Measurements from ENCODE around the gene TMIGD2. TPM values are rescaled to one million over a fixed set of nuclear protein-coding genes. Genes with fewer than 3 reads are reported as not detected.
"Not testable (repeated sequence)": the region's sequence is repeated elsewhere in the genome, so short reads cannot be mapped to it uniquely, and the experiment has no call there.

TMIGD2 gene
- total RNA-seq, 1 donor from 2014 or later, result not detected

- DNase-seq (ENCODE audit: low spot score); intact Hi-C loops (cut with DNase I): not testable (repeated sequence)
These were observed 27.9 kb downstream of the TMIGD2 start for GRCh38 chr19:4274321-4274686.

DNA sequence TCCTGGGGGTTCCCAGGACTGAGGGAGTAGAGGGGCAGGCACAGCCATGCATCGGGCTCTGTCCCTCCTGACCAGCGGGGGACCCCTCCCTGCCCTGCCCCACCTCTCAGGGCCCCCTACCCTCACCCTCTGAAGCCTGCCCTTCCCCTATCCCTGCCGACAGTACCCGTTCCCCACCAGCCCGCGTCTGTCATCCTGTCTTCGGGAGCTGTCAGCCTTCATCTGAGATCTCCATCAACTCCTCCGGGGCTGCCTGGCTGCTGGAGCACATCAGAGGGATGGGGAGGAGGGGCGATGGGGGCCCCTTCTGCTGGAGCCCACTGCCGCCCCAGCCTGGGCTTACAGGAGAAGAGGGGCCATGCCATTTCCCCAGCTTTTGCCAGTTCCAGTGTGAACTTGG lies 29.3 kb downstream of the TMIGD2 start:
- intact Hi-C loops (cut with DNase I), result no loop called here
- DNase-seq (ENCODE audit: low spot score), result no peak

- intact Hi-C loops (cut with DNase I), result loop anchor here (5.0 kb wide), 3 partner anchors 83 to 368 kb away; partner anchors contain the start of gene TNFAIP8L1
- DNase-seq (ENCODE audit: low spot score), result no peak
These were observed 33.3 kb downstream of the TMIGD2 start for GRCh38 chr19:4268816-4269430.

DNA sequence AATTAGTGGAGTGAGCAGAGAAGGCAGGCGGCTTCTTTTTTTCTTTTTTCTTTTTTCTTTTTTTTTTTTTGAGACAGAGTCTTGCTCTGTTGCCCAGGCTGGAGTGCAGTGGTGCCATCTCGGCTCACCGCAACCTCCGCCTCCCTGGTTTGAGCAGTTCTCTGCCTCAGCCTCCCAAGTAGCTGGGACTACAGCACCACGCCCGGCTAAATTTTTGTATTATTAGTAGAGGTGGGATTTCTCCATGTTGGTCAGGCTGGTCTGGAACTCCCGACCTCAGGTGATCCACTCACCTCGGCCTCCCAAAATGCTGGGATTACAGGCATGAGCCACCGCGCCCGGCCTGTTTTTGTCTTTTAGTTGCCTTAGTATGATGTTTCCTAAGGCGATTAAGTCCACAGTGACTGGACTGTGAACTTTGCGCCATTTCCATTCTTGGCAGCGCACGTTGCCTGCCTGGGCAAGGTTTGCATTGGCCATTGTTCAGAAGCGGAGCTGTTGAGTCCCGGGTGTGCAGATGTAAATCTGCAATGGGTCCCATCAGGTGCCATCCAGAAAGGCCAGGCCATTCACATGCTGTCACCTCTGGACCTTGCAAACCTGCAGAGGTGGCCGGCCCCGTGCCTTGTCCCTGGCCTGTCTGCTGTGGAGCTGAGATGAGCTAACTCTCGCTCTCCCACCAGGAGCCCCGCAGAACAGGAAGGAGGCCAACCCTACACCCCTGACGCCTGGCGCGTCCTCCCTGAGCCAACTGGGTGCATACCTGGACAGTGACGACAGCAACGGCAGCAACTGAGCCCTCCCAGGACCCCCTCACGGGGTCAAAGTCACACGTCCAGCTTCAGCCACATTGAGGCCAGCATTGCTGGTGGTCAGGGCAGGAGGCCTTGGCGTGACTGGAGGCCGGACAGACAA lies 34.0 kb downstream of the TMIGD2 start:
- no peak for DNase-seq (ENCODE audit: low spot score)
- intact Hi-C loops (cut with DNase I), result loop anchor here (5.0 kb wide), 3 partner anchors 84 to 369 kb away; partner anchors contain the start of gene TNFAIP8L1

DNA sequence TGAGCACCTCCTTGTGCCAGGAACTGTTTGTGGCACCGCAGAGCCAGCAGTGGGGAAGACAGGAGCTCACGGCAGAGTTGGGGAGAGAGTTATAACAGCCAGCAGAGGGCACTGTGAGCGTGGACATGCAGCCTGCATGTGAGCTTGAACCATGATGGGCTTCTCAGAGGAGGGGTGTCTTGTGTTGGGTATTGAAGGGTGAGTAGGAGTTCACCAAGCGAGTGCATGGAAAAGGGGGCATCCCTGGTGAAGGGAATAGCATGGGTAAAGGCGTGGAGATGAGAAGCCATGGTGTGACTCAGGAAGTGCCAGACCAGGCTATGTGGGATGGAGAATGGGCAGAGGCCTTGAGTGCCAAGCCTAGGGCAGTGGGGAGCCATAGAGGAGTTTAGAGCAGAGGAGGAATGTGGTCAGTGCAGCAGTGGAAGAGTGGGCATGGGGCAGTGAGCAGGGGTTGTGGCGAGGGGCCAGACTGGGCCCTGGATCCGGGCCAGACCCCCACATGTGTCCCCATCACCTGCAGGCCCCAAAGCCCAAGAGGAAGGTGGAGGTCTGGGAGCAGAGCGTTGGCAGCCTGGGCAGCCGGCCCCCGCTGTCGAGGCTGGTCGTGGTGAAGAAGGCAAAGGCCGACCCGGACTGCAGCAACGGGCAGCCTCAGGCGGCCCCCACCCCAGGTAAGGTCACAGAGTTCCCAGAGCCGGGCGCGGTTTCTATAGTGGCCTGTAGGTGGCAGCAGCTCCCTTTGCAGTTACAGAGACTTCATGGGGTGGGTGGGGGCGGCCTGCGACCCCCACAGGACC lies 34.9 kb downstream of the TMIGD2 start:
- intact Hi-C loops (cut with DNase I), result loop anchor here (5.0 kb wide), 3 partner anchors 85 to 370 kb away; partner anchors contain the start of gene TNFAIP8L1

DNA sequence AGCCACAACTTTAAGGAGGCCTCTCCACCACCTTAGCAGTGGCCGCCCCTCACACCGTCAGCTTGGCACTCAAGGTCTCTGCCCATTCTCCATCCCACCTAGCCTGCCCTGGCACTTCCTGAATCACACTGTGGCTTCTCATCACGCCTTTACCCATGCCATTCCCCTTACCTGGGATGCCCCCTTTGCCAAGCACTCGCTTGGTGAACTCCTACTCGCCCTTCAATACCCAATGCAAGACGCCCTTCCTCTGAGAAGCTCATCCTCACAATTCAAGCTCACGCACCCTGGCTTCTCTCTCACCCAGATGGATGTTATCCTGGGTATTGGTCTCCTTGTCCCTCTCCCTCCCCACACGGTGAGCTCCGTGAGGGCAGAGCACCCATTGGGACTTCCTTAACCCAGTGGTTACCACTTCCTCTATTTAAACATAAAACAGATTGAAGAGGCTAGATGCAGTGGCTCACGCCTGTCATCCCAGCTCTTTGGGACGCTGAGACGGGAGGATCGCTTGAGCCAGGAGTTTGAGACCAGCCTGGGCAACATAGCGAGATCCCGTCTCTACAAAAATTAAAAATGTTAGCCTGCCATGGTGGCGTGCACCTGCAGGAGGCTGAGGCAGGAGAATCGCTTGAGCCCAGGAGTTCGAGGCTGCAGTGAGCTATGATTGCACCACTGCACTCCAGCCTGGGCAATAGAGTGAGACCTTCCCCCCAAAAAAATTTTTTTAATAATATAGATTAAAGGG lies 35.8 kb downstream of the TMIGD2 start:
- DNase-seq (ENCODE audit: low spot score), result no peak
- intact Hi-C loops (cut with DNase I), result loop anchor here (5.0 kb wide), 3 partner anchors 86 to 371 kb away; partner anchors contain the start of gene TNFAIP8L1

More for the DNA sequence above, 34.9 kb downstream of the TMIGD2 start:
- DNase-seq (ENCODE audit: low spot score), result no peak

DNA sequence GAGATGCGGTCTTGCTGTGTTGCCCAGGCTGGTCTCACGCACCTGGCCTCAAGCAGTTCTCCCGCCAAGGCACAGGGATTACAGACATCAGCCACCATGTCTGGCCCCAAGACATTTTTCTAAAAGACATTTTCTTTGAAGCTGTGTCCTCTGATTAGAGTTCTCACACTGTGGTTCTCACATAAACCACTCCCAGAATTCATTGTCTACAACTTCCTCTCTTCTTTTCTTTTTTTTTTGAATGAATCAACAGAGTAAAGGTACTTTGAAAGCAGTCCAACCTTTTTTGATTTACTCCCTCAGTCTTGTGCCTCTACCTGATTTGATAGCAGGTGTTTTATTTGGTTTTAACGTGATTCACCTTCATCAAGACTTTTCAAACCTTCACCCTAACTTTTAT lies 37.4 kb downstream of the TMIGD2 start:
- intact Hi-C loops (cut with DNase I), result loop anchor here (5.0 kb wide), 3 partner anchors 87 to 372 kb away; partner anchors contain the start of gene TNFAIP8L1
- DNase-seq (ENCODE audit: low spot score), result no peak

GRCh38 chr19:4260613-4261191 lies 41.5 kb downstream of the TMIGD2 start:
- intact Hi-C loops (cut with DNase I), result no loop called here
- DNase-seq (ENCODE audit: low spot score), result no peak

- no peak for DNase-seq (ENCODE audit: low spot score)
- intact Hi-C loops (cut with DNase I), result no loop called here
These were observed 44.0 kb downstream of the TMIGD2 start for GRCh38 chr19:4258181-4258580.

GRCh38 chr19:4257025-4257424 lies 45.2 kb downstream of the TMIGD2 start:
- intact Hi-C loops (cut with DNase I), result no loop called here
- no peak for DNase-seq (ENCODE audit: low spot score)

- DNase-seq (ENCODE audit: low spot score), result no peak
- intact Hi-C loops (cut with DNase I), result no loop called here
These were observed 45.6 kb downstream of the TMIGD2 start for GRCh38 chr19:4256563-4256962.

DNA sequence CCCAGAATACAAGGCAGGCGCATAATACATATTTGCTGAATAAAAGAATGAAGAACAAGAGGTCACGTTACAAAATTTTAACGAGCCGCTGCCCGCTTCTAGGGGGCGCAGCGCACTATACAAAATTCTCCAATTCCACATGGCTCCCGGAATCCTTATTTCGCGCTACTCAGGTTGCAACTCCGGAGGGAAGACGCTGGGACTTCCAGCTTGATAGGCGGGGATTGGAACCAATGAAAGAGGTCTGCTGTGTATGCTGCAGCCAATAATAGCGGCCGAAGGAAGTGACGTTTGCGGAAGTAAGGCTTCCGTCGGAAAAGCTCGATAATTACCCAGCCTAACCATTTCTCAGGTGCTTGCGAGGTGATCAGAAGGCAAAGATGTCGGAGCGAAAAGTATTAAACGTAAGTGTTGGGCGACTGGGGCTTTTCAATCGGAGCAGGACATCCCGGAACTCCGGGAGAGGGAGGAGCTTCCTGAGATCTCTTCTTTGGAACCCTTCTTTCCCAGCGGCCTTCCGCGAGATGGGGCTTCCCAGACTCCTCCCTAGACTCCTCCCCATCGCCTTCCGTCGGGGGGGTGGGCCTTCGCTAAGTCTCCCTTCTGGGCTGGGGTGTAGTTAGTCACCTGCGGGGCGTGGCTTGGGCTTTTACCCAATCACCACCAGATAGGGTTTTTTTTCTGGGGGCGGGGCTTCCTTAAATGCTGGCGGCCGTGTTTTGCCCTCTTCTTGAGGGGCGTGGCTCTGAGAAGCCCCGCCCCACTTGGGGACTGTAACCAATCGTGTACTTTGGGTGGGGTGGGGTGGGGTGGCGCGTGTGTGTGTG lies 55.2 kb downstream of the TMIGD2 start, which contains the start of gene YJU2:
TSS of gene YJU2 (plus strand) at position 314 of the 827 bp plus-strand sequence. CDS start at position 381, 67 bp downstream.
- peak; percentile 97 for DNase-seq (ENCODE audit: low spot score)
- intact Hi-C loops (cut with DNase I), result loop anchor here (5.0 kb wide), 1 partner anchor 155 kb away; the partner anchor contains the start of genes CHAF1A and SH3GL1

DNA sequence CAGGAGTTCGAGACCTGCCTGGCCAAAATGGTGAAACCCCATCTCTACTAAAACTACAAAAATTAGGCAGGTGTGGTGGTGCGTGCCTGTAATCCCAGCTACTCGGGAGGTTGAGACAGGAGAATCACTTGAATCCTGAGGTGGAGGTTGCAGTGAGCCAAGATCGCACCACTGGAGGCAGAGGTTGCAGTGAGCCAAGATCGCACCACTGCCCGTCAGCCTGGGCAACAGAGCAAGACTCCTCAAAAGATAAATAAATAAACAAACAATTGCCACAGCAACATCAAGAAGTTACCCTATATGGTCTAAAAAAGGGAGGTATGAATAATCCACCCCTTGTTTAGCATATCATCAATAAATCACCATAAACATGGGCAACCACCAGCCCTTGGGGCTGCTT lies 56.3 kb downstream of the TMIGD2 start:
- not testable (repeated sequence) for DNase-seq (ENCODE audit: low spot score)
- intact Hi-C loops (cut with DNase I), result loop anchor here (5.0 kb wide), 1 partner anchor 156 kb away; the partner anchor contains the start of genes CHAF1A and SH3GL1

Other genes with a start within 250 kb of the TMIGD2 start
- 29.9 TPM for gene ZBTB7A, start 235.5 kb downstream of the TMIGD2 start, total RNA-seq
- gene MAP2K2, start 178.3 kb downstream of the TMIGD2 start, total RNA-seq, result 107 TPM
- not detected for gene CREB3L3, start 148.8 kb downstream of the TMIGD2 start, total RNA-seq
- gene SIRT6, start 119.8 kb downstream of the TMIGD2 start, total RNA-seq, result 14.9 TPM
- 1.6 TPM for gene ANKRD24, start 119.7 kb downstream of the TMIGD2 start, total RNA-seq
- gene EBI3, start 72.9 kb downstream of the TMIGD2 start, total RNA-seq, result not detected
- gene YJU2, start 55.3 kb downstream of the TMIGD2 start, total RNA-seq, result 11.7 TPM
- gene SHD, start 23.1 kb downstream of the TMIGD2 start, total RNA-seq, result not detected
- 0.24 TPM for gene FSD1, start 2.2 kb upstream of the TMIGD2 start, total RNA-seq
- gene STAP2, start 36.4 kb upstream of the TMIGD2 start, total RNA-seq, result 0.83 TPM
- gene MPND, start 41.2 kb upstream of the TMIGD2 start, total RNA-seq, result 14.9 TPM
- gene SH3GL1, start 98.2 kb upstream of the TMIGD2 start, total RNA-seq, result 22.0 TPM
- gene CHAF1A, start 100.3 kb upstream of the TMIGD2 start, total RNA-seq, result 5.1 TPM
- 102 TPM for gene UBXN6, start 155.4 kb upstream of the TMIGD2 start, total RNA-seq
- 28.4 TPM for gene HDGFL2, start 169.9 kb upstream of the TMIGD2 start, total RNA-seq
- gene PLIN4, start 216.1 kb upstream of the TMIGD2 start, total RNA-seq, result 89.8 TPM
- 25.1 TPM for gene PLIN5, start 232.8 kb upstream of the TMIGD2 start, total RNA-seq
- 0.43 TPM for gene LRG1, start 237.6 kb upstream of the TMIGD2 start, total RNA-seq

Measured in cardiac septum (tissue), 1 donor.